ENCODE measurements around the gene KRT73. TPM values are rescaled to one million over a fixed set of nuclear protein-coding genes. Genes with fewer than 3 reads are reported as not detected.

KRT73 gene
- total and polyA plus RNA-seq, 4 donors, result 0.10 to 0.33 TPM; not detected in 2

DNA sequence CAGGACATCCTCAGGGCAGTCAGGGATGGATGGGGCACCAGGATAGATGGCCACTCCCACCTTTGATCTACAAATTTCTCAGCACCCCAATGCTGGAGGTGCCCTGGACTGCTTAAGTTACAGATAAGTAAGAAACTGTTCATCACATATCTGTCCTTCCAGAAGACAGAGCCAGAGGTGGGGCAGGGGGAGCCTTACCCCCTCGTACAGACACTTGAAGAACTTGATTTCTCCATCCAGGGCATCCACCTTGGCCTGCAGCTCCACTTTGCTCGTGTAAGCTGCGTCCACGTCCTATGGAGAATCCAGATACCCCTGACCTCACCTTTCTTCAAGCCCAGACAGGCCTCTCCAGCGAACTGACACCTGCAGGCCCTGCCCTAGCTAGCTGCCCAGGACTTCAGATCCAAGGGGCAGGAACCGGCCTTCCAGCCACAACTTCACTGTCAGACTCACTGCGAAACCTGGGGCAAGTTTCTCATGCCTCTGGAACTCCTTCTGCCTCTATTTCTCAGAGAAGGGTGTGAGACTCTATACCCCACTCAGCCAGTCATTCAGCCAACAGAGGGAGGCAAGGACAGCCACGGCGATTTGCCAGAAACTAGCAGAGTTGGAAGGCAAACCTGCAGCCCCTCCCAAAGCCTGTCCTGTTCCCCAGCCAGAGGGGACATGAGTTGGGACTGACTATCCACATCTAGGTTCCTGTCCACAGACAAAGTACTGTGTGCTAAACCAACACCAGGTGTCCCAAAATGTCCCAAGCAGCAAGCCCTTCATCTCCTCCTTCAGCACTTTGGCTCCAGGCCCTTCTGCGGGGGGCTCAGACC lies 3.8 kb downstream of the KRT73 start:
- Histone ChIP-seq H3K27me3 (ENCODE audit: control insufficient read depth, insufficient read depth, low read length) (no peaks in the 10 kb centered on the region), H3K4me3 (ENCODE audit: low read depth, low read length) (no peak overlapping the region), H3K4me1 (ENCODE audit: control insufficient read depth, insufficient read depth, low read length) (peaks cover 9% of the 10 kb centered on the region), H3K9me3 (ENCODE audit: control insufficient read depth, insufficient read depth, low read length) (no peaks in the 10 kb centered on the region), H3K36me3 (ENCODE audit: control insufficient read depth, insufficient read depth, low read length) (no peaks in the 10 kb centered on the region), H3K27ac (ENCODE audit: low read depth, low read length) (no peak overlapping the region)
- no peak for DNase-seq (ENCODE audit: low read depth in 4 of 6, low spot score in 6 of 6)
- WGBS (ENCODE audit: insufficient coverage), result 88% methylated on average over 10 of the region's 10 CpGs

DNA sequence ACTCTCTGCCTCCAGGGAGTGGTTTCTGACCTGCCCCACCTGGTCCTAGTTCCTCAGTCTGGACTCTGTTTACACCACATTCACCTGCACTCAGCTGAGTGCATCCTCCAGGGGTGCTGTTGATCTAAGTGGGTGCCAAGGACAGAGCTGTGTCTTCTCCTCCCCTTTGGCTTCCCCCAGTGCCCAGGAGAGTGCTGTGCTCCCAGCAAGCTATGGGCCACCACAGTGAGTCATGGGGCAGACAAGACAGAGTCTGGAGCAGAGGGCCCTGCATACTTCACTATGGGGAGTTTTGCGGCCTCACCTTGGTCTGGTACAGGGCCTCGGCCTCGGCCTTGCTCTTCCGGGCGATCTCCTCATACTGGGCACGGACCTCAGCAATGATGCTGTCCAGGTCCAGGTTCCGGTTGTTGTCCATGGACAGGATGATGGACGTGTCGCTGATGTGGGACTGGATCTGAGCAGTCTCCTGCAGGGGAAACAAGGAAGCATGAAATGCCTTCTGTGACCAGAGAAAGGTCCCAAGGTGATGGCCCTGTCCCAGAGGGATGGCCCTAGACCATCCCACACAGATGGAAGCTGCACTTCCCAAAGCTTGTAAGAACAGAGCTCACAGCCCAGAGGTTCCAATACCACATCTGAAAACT lies 4.9 kb downstream of the KRT73 start:
- H3K9me3 ChIP-seq (ENCODE audit: control insufficient read depth, insufficient read depth, low read length), result no peaks in the 10 kb centered on the region
- H3K4me3 ChIP-seq (ENCODE audit: low read depth, low read length), result no peak overlapping the region
- no peaks in the 10 kb centered on the region for H3K36me3 ChIP-seq (ENCODE audit: control insufficient read depth, insufficient read depth, low read length)
- WGBS (ENCODE audit: insufficient coverage), result 92% methylated on average over 9 of the region's 9 CpGs
- peaks cover 9% of the 10 kb centered on the region for H3K4me1 ChIP-seq (ENCODE audit: control insufficient read depth, insufficient read depth, low read length)
- DNase-seq (ENCODE audit: low read depth in 4 of 6, low spot score in 6 of 6), result no peak
- peaks cover 3% of the 10 kb centered on the region for H3K27me3 ChIP-seq (ENCODE audit: control insufficient read depth, insufficient read depth, low read length)
- no peak overlapping the region for H3K27ac ChIP-seq (ENCODE audit: low read depth, low read length)

DNA sequence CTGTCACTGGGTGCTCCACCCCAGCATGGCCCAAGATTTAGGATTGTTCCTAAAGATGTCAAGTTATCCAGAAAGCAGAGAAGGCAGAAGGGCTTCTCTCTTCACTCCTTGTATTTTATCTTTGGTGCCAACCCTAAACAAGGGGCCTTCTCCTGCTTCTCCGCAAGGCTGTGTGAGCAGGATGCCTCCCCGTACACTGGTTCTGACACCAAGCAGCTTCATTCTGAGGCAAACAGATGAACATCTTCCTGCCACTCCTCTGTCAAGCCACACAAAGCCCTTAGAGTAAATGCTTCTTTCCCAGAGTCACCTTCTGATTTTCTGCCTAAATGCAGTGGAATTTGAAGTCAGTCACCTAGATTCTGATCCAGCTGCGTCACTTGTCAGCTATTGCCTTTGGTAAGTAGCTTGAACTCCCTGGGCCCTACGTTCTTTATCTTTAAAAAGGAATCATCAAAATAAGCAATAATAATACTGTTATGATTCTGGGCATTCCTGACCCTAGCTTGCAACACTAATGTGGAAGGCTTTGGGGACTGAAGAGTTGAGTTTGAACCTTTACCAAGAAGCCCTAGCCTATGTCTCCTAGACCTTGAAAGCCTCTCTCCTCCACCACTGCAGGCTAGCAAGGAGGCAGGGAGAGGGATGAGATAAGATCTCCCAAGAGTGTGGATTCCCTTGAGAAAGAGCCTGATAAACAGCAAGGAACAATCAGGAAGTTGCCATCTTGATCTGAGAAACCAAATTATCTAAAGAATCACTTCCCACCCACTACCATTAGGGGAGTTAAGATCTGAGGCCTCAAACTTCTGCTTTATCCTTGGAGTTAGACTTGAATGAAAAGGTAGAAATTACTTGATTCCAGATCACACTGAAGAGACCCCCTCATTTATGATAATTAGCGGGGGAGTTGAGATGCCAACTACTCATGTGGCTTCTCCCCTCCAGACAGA lies 5.7 kb downstream of the KRT73 start:
- Histone ChIP-seq H3K4me3 (ENCODE audit: low read depth, low read length) (no peak overlapping the region), H3K27me3 (ENCODE audit: control insufficient read depth, insufficient read depth, low read length) (peaks cover 3% of the 10 kb centered on the region), H3K9me3 (ENCODE audit: control insufficient read depth, insufficient read depth, low read length) (no peaks in the 10 kb centered on the region), H3K4me1 (ENCODE audit: control insufficient read depth, insufficient read depth, low read length) (peaks cover 4% of the 10 kb centered on the region), H3K27ac (ENCODE audit: low read depth, low read length) (no peak overlapping the region), H3K36me3 (ENCODE audit: control insufficient read depth, insufficient read depth, low read length) (no peaks in the 10 kb centered on the region)
- no peak for DNase-seq (ENCODE audit: low read depth in 4 of 6, low spot score in 6 of 6)
- 78% methylated on average over 2 of the region's 5 CpGs for whole genome bisulfite sequencing (ENCODE audit: insufficient coverage)

DNA sequence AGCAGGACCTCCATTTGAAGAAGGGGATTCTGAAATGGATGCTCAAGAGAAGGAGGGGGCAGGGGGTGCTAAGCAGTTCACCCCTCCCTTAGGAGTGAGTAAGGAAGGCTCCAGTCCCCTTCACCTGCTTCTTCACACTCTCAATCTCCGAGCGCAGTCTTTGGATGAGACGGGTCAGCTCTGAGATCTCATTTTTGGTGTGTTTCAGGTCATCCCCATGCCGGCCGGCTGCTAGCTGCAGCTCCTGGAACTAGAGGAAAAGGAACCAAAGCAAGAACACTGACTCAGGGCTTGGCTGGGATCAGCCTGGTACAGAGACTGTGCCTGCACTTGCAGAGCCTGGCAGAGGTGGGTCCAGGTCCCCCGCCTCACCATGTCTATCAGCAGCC lies 7.3 kb downstream of the KRT73 start:
- DNase-seq (ENCODE audit: low read depth in 4 of 6, low spot score in 6 of 6), result no peak
- WGBS (ENCODE audit: insufficient coverage), result 94% methylated on average over 6 of the region's 6 CpGs
- Histone ChIP-seq H3K9me3 (ENCODE audit: control insufficient read depth, insufficient read depth, low read length) (no peaks in the 10 kb centered on the region), H3K4me3 (ENCODE audit: low read depth, low read length) (no peak overlapping the region), H3K27ac (ENCODE audit: low read depth, low read length) (no peak overlapping the region), H3K4me1 (ENCODE audit: control insufficient read depth, insufficient read depth, low read length) (peaks cover 4% of the 10 kb centered on the region), H3K27me3 (ENCODE audit: control insufficient read depth, insufficient read depth, low read length) (peaks cover 3% of the 10 kb centered on the region), H3K36me3 (ENCODE audit: control insufficient read depth, insufficient read depth, low read length) (no peaks in the 10 kb centered on the region)

DNA sequence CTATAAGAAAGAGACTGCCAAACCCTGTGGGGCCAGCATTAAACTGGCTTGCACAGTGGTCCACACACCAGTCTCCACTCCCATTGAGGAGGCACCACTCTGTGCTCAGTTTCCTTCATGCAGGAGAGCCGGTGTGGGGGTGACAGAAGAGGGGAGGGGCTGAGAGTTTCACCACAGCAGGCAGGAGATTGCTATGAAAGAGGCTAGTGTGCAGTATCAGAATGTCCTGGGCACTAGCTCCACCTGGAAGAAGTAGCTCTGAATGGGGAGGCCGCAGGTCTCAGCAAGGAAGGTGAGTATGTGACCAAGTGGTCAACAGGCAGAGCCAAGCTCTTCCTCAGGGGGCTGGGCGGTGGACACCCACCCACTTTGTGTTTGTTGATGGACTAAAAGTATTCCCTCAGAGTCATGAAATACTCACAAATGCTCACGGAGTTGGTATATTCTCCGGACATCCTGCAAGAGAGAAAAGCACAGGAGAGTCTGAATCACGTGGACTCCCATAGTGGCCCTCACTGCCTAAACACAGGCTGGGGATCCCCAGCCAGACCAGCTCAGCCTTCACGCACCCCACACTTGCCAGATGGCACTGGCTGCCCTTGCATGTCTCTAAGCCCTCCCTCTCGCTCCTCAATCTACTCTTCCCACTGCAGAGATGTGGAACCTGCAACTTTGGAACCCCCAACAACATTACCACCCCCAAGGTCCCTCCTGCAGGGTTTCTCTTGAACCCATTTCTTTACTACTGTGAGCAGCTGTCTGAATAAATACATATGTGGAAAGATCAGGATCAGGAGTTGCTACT lies 9.3 kb downstream of the KRT73 start:
- H3K9me3 ChIP-seq (ENCODE audit: control insufficient read depth, insufficient read depth, low read length), result no peaks in the 10 kb centered on the region
- DNase-seq (ENCODE audit: low read depth in 4 of 6, low spot score in 6 of 6), result no peak
- no peaks in the 10 kb centered on the region for H3K36me3 ChIP-seq (ENCODE audit: control insufficient read depth, insufficient read depth, low read length)
- 88% methylated on average over 8 of the region's 8 CpGs for WGBS (ENCODE audit: insufficient coverage)
- H3K4me3 ChIP-seq (ENCODE audit: low read depth, low read length), result no peak overlapping the region
- H3K4me1 ChIP-seq (ENCODE audit: control insufficient read depth, insufficient read depth, low read length), result peaks cover 4% of the 10 kb centered on the region
- H3K27ac ChIP-seq (ENCODE audit: low read depth, low read length), result no peak overlapping the region
- peaks cover 3% of the 10 kb centered on the region for H3K27me3 ChIP-seq (ENCODE audit: control insufficient read depth, insufficient read depth, low read length)

DNA sequence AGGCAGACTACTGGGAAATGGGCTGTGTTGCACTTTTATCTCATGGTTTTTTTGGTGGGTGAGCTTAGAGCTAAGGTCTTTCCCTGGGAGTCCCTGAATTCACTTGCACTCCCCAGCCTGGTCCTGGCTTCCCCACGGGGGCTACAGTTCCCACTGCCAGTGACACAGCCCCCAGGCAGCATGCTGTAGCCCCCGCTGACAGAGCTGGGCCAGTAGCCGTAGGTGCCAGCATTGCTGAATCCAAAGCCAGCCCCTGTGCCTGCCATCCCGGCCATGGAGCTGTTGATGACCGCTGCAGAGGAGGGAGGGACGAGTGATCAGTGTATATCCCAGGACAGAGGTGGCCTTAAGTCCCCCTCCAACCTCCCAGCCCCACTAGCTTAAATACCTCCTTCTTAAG lies 10.2 kb downstream of the KRT73 start:
- H3K4me1 ChIP-seq (ENCODE audit: control insufficient read depth, insufficient read depth, low read length), result peaks cover 4% of the 10 kb centered on the region
- H3K27me3 ChIP-seq (ENCODE audit: control insufficient read depth, insufficient read depth, low read length), result peaks cover 3% of the 10 kb centered on the region
- WGBS (ENCODE audit: insufficient coverage), result 82% methylated on average over 3 of the region's 6 CpGs
- no peak for DNase-seq (ENCODE audit: low read depth in 4 of 6, low spot score in 6 of 6)
- no peaks in the 10 kb centered on the region for H3K9me3 ChIP-seq (ENCODE audit: control insufficient read depth, insufficient read depth, low read length)
- no peak overlapping the region for H3K27ac ChIP-seq (ENCODE audit: low read depth, low read length)
- H3K36me3 ChIP-seq (ENCODE audit: control insufficient read depth, insufficient read depth, low read length), result no peaks in the 10 kb centered on the region
- H3K4me3 ChIP-seq (ENCODE audit: low read depth, low read length), result no peak overlapping the region

DNA sequence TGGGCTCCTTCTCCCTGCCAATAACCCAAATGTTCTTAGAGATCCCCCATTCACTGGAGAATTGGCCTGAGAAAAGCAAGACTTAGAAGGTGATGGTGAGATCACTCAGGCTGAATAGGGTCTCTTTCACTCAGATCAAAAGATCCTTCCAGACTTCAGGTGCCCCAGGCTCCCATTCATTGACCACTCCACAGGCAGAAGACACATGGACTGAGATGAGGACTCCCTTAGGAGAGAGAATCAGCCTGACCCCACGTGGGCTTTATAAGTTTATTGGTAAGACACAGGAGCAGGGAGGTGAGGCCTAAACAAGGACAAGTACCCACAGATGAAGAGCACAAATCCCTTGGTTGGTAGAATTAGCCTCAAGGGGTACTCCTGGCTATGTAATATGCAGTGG lies 11.0 kb downstream of the KRT73 start:
- no peak for DNase-seq (ENCODE audit: low read depth in 4 of 6, low spot score in 6 of 6)
- Histone ChIP-seq H3K27ac (ENCODE audit: low read depth, low read length) (no peak overlapping the region), H3K4me3 (ENCODE audit: low read depth, low read length) (no peak overlapping the region), H3K27me3 (ENCODE audit: control insufficient read depth, insufficient read depth, low read length) (peaks cover 8% of the 10 kb centered on the region), H3K36me3 (ENCODE audit: control insufficient read depth, insufficient read depth, low read length) (no peaks in the 10 kb centered on the region), H3K4me1 (ENCODE audit: control insufficient read depth, insufficient read depth, low read length) (peaks cover 4% of the 10 kb centered on the region), H3K9me3 (ENCODE audit: control insufficient read depth, insufficient read depth, low read length) (no peaks in the 10 kb centered on the region)
- WGBS (ENCODE audit: insufficient coverage), result no CpG with 5 or more reads among the region's 1 CpG

DNA sequence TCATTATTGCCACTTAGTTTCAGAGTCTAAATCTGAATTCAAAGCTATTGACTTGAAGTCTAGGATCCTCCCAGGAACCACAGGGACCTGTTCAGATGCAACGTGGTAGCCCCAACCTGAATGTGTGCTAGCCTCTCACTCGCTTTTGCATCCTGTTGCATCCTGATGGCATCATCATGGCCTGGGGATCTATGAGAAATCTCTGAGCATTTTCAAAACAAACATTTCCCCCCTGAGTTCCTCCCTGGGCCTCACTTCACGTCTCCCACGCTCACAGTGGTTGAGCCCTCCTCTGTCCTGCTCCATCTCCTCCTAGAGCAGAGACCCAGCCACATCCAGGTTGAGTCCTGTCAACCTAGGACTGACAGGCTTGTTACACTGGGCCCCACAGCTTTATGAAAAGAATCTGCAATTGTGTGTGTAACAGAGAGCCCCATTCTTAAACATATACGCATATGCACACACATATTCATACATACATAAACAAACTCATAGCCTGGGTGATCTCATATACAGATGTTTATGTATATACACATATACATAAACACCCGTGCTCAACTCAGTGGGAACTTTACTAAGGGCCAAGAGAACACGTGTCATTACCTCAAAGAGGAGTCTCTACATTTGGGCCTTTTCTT lies 11.7 kb downstream of the KRT73 start:
- H3K4me1 ChIP-seq (ENCODE audit: control insufficient read depth, insufficient read depth, low read length), result peaks cover 4% of the 10 kb centered on the region
- H3K9me3 ChIP-seq (ENCODE audit: control insufficient read depth, insufficient read depth, low read length), result no peaks in the 10 kb centered on the region
- WGBS (ENCODE audit: insufficient coverage), result 82% methylated on average over 6 of the region's 7 CpGs
- no peak overlapping the region for H3K4me3 ChIP-seq (ENCODE audit: low read depth, low read length)
- no peak overlapping the region for H3K27ac ChIP-seq (ENCODE audit: low read depth, low read length)
- H3K27me3 ChIP-seq (ENCODE audit: control insufficient read depth, insufficient read depth, low read length), result peaks cover 13% of the 10 kb centered on the region
- H3K36me3 ChIP-seq (ENCODE audit: control insufficient read depth, insufficient read depth, low read length), result no peaks in the 10 kb centered on the region
- DNase-seq (ENCODE audit: low read depth in 4 of 6, low spot score in 6 of 6), result no peak

Data from spinal cord (tissue), 10 donors.